Measurements from ENCODE around the gene C1R.

DNA sequence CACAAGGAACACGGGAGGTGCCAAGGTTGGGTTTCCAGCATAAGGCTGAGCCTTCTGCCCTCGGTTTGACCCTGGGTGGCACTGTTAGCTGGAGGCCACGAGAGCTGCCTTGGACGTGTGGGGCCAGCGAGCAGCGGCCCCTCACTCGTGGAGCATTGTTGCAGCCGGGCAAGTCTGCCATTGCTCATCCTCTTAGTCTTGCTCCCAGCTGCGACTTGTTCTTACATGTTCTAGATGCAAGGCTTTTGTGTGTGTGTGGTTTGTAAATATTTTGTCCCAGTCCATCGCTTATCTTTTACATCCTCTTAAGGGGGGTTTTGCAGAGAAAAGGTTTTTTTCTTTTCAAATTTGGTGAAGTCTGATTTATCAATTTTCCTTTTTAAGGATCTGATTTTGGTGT is 52.8 kb downstream of the C1R start:
- TF ChIP-seq, protein P1, sequence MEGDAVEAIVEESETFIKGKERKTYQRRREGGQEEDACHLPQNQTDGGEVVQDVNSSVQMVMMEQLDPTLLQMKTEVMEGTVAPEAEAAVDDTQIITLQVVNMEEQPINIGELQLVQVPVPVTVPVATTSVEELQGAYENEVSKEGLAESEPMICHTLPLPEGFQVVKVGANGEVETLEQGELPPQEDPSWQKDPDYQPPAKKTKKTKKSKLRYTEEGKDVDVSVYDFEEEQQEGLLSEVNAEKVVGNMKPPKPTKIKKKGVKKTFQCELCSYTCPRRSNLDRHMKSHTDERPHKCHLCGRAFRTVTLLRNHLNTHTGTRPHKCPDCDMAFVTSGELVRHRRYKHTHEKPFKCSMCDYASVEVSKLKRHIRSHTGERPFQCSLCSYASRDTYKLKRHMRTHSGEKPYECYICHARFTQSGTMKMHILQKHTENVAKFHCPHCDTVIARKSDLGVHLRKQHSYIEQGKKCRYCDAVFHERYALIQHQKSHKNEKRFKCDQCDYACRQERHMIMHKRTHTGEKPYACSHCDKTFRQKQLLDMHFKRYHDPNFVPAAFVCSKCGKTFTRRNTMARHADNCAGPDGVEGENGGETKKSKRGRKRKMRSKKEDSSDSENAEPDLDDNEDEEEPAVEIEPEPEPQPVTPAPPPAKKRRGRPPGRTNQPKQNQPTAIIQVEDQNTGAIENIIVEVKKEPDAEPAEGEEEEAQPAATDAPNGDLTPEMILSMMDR (IDR thresholded peaks at IDR 0.05) = no peak
- TF ChIP-seq POLR2A (IDR thresholded peaks at IDR 0.05) = no peak

All from heart left ventricle (tissue), 13 donors.